Measurements from ENCODE around the gene TTC33. TPM values are rescaled to one million over a fixed set of nuclear protein-coding genes. Genes with fewer than 3 reads are reported as not detected.

TTC33 gene
- total RNA-seq, 1 donor from 2014 or later, result 52.5 TPM

DNA sequence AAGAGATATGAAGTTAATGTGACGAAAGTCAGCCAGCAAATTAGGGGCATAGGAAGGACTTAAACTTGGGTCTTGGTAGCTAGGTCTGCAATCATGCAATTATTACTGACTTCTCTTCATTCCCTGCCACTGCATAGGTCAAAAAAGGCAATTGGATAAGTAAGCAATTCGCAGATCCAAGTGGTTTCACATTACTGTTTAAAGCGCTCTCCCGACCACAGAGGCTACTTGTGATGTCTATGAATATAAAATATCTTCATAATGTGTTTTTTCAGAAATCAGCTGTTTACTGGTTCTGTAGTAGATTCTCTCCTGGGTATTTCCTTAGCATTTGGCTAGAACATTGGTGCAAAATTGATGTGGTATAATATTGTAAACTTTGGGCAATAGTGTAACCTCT, 250.7 kb downstream of the TTC33 start:
- H3K4me1 ChIP-seq, result no peaks in the 10 kb centered on the region
- H3K9me3 Mint-ChIP-seq, result no peaks in the 10 kb centered on the region
- H3K79me2 ChIP-seq (ENCODE audit: low read depth), result no peaks in the 10 kb centered on the region
- H3K27me3 Mint-ChIP-seq (ENCODE audit: insufficient read depth, low read depth), result no peaks in the 10 kb centered on the region
- no peaks in the 10 kb centered on the region for H4K20me1 ChIP-seq (ENCODE audit: low read depth)
- H3K9ac ChIP-seq, result no peak overlapping the region
- no peaks in the 10 kb centered on the region for H3K36me3 Mint-ChIP-seq
- H2AFZ ChIP-seq (replicated peaks), result no peak overlapping the region
- no peaks in the 10 kb centered on the region for H3K9me3 ChIP-seq (ENCODE audit: low read depth)
- no peak overlapping the region for H3K27ac Mint-ChIP-seq
- H3K4me1 Mint-ChIP-seq, result no peaks in the 10 kb centered on the region
- no peak overlapping the region for H3K27ac ChIP-seq
- H3K36me3 ChIP-seq, result no peaks in the 10 kb centered on the region
- no peaks in the 10 kb centered on the region for H3K27me3 ChIP-seq
- no peak overlapping the region for H3K4me3 ChIP-seq
- TF ChIP-seq, protein P1, sequence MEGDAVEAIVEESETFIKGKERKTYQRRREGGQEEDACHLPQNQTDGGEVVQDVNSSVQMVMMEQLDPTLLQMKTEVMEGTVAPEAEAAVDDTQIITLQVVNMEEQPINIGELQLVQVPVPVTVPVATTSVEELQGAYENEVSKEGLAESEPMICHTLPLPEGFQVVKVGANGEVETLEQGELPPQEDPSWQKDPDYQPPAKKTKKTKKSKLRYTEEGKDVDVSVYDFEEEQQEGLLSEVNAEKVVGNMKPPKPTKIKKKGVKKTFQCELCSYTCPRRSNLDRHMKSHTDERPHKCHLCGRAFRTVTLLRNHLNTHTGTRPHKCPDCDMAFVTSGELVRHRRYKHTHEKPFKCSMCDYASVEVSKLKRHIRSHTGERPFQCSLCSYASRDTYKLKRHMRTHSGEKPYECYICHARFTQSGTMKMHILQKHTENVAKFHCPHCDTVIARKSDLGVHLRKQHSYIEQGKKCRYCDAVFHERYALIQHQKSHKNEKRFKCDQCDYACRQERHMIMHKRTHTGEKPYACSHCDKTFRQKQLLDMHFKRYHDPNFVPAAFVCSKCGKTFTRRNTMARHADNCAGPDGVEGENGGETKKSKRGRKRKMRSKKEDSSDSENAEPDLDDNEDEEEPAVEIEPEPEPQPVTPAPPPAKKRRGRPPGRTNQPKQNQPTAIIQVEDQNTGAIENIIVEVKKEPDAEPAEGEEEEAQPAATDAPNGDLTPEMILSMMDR (IDR thresholded peaks at IDR 0.05), result no peak
- TF ChIP-seq EZH2 (IDR thresholded peaks at IDR 0.05), result no peak
- no peak for TF ChIP-seq EZH2phosphoT487 (IDR thresholded peaks at IDR 0.05)
- H3F3A ChIP-seq (ENCODE audit: low read depth), result no peaks in the 10 kb centered on the region
- H3K4me3 Mint-ChIP-seq, result no peak overlapping the region
- no peak overlapping the region for H3K4me2 ChIP-seq
- DNase-seq (ENCODE audit: low spot score), result no peak

GRCh38 chr5:40503439-40503838, 252.3 kb downstream of the TTC33 start:
- Histone ChIP-seq H3K4me2 (no peak overlapping the region), H3K27ac (no peak overlapping the region), H3K4me1 (no peaks in the 10 kb centered on the region), H3K79me2 (ENCODE audit: low read depth) (no peaks in the 10 kb centered on the region), H3F3A (ENCODE audit: low read depth) (no peaks in the 10 kb centered on the region), H4K20me1 (ENCODE audit: low read depth) (no peaks in the 10 kb centered on the region), H3K27me3 (no peaks in the 10 kb centered on the region), H3K9me3 (ENCODE audit: low read depth) (no peaks in the 10 kb centered on the region), H3K9ac (no peak overlapping the region), H3K36me3 (no peaks in the 10 kb centered on the region), H2AFZ (replicated peaks) (no peak overlapping the region), H3K4me3 (no peak overlapping the region)
- Mint-ChIP-seq H3K27me3 (ENCODE audit: insufficient read depth, low read depth) (no peaks in the 10 kb centered on the region), H3K9me3 (no peaks in the 10 kb centered on the region), H3K27ac (no peak overlapping the region), H3K4me1 (no peaks in the 10 kb centered on the region), H3K36me3 (no peaks in the 10 kb centered on the region), H3K4me3 (no peak overlapping the region)
- no peak for DNase-seq (ENCODE audit: low spot score)
- TF ChIP-seq, protein P1 (IDR thresholded peaks at IDR 0.05), result no peak
- TF ChIP-seq EZH2 (IDR thresholded peaks at IDR 0.05), result no peak
- TF ChIP-seq EZH2phosphoT487 (IDR thresholded peaks at IDR 0.05), result no peak

DNA sequence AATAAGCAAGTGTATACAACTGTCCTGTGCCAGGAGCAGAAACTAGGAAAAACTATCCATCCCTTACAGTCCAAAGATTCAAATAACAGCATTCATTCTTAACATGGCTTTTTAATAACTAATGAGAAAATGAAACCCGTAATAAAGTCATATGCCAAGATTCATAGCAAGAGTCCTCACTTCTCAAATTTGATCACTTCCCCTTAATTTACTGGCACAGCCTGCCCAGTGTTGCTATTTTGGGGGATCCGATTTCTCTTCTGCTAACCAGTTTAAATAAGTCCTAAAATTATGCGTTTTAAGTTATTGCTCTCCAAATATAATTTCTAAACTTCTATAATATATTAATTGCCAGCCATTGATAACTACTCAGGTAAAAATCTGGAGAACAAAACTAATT, 253.0 kb downstream of the TTC33 start:
- no peak overlapping the region for H3K4me2 ChIP-seq
- no peaks in the 10 kb centered on the region for H3K27me3 ChIP-seq
- H3F3A ChIP-seq (ENCODE audit: low read depth), result no peaks in the 10 kb centered on the region
- DNase-seq (ENCODE audit: low spot score), result no peak
- TF ChIP-seq EZH2 (IDR thresholded peaks at IDR 0.05) (no peak), EZH2phosphoT487 (IDR thresholded peaks at IDR 0.05) (no peak)
- TF ChIP-seq, protein P1 (IDR thresholded peaks at IDR 0.05), result no peak
- H3K4me3 Mint-ChIP-seq, result no peak overlapping the region
- no peaks in the 10 kb centered on the region for H3K79me2 ChIP-seq (ENCODE audit: low read depth)
- H3K27ac ChIP-seq, result no peak overlapping the region
- H3K27me3 Mint-ChIP-seq (ENCODE audit: insufficient read depth, low read depth), result no peaks in the 10 kb centered on the region
- H3K4me3 ChIP-seq, result no peak overlapping the region
- no peak overlapping the region for H2AFZ ChIP-seq (replicated peaks)
- no peaks in the 10 kb centered on the region for H4K20me1 ChIP-seq (ENCODE audit: low read depth)
- no peaks in the 10 kb centered on the region for H3K4me1 ChIP-seq
- H3K36me3 Mint-ChIP-seq, result no peaks in the 10 kb centered on the region
- H3K36me3 ChIP-seq, result no peaks in the 10 kb centered on the region
- H3K27ac Mint-ChIP-seq, result no peak overlapping the region
- no peaks in the 10 kb centered on the region for H3K9me3 ChIP-seq (ENCODE audit: low read depth)
- no peak overlapping the region for H3K9ac ChIP-seq
- H3K4me1 Mint-ChIP-seq, result no peaks in the 10 kb centered on the region
- no peaks in the 10 kb centered on the region for H3K9me3 Mint-ChIP-seq
